WTC11 (cell line): ENCODE measurements around the gene CFAP251. TPM values are rescaled to one million over a fixed set of nuclear protein-coding genes. Genes with fewer than 3 reads are reported as not detected.

Experiments
- ATAC-seq: fragments of 200-7000 bp; cut with Tn5 transposase; 2 replicates; pipeline ENCODE4 v1.10.0; 2021; ENCODE audit warnings: mild to moderate bottlenecking, moderate library complexity
- CTCF ChIA-PET: fragments of 300-600 bp; sonication (Branson Sonifier 250); formaldehyde crosslinking; loops from one replicate; lab custom pipeline; 2021; ENCODE audit warnings: antibody characterized with exemption; lab: Charles Lee
- POLR2A ChIA-PET: fragments of 350-600 bp; sonication (Branson Sonifier 250); formaldehyde crosslinking; loops from one replicate; lab custom pipeline; 2021; ENCODE audit warnings: antibody characterized with exemption; lab: Charles Lee
- DNase-seq: peaks from one replicate; pipeline ENCODE4 v3.0.0; 2021; ENCODE audit warnings: low spot score
- H3K27ac Mint-ChIP-seq: 2 replicates; pipeline ENCODE4 v1.8.0; 2021; ENCODE audit warnings: mixed read lengths
- H3K27me3 Mint-ChIP-seq: 2 replicates; pipeline ENCODE4 v1.8.0; 2021; ENCODE audit warnings: low read depth, mild to moderate bottlenecking, moderate library complexity, mixed read lengths
- H3K36me3 Mint-ChIP-seq: 2 replicates; pipeline ENCODE4 v1.8.0; 2021; ENCODE audit warnings: mixed read lengths
- H3K4me1 Mint-ChIP-seq: 2 replicates; pipeline ENCODE4 v1.8.0; 2022; ENCODE audit warnings: mixed read lengths
- H3K4me3 Mint-ChIP-seq: 2 replicates; pipeline ENCODE4 v1.8.0; 2021; ENCODE audit warnings: mild to moderate bottlenecking, moderate library complexity, mixed read lengths
- H3K9me3 Mint-ChIP-seq: 2 replicates; pipeline ENCODE4 v1.8.0; 2021; ENCODE audit warnings: mixed read lengths
- CBFB ChIP-seq: sonication (generic); formaldehyde crosslinking; IDR thresholded peaks from 2 replicates; pipeline ENCODE4 v1.8.1; 2022; ENCODE audit warnings: mild to moderate bottlenecking, low read depth, missing genetic modification reagents
- CREB1 ChIP-seq: sonication (generic); formaldehyde crosslinking; IDR thresholded peaks from 2 replicates; pipeline ENCODE4 v1.8.0; 2023; ENCODE audit warnings: mild to moderate bottlenecking, missing genetic modification reagents
- CREM ChIP-seq: sonication (generic); formaldehyde crosslinking; IDR thresholded peaks from 2 replicates; pipeline ENCODE4 v1.8.1; 2022; ENCODE audit warnings: mild to moderate bottlenecking, missing genetic modification reagents, moderate library complexity
- CTCF ChIP-seq: fragments of 200-600 bp; IDR thresholded peaks from 2 replicates; pipeline ENCODE4 v1.8.0; 2022; ENCODE audit warnings: antibody characterized with exemption
- E2F1 ChIP-seq: sonication (generic); formaldehyde crosslinking; IDR thresholded peaks from 2 replicates; pipeline ENCODE4 v1.8.0; 2022; ENCODE audit warnings: mild to moderate bottlenecking, missing genetic modification reagents
- ETV6 ChIP-seq: sonication (generic); formaldehyde crosslinking; IDR thresholded peaks from 2 replicates; pipeline ENCODE4 v1.8.1; 2022; ENCODE audit warnings: mild to moderate bottlenecking, missing genetic modification reagents
- FOXK1 ChIP-seq: sonication (generic); formaldehyde crosslinking; IDR thresholded peaks from 2 replicates; pipeline ENCODE4 v1.8.0; 2022; ENCODE audit warnings: mild to moderate bottlenecking, moderate library complexity, missing genetic modification reagents
- HMGA2 ChIP-seq: fragments of 250-450 bp; sonication (Bioruptor Pico); IDR thresholded peaks from 2 replicates; pipeline ENCODE4 v1.4.0; 2021; ENCODE audit warnings: mild to moderate bottlenecking, moderate library complexity
- JAZF1 ChIP-seq: fragments of 250-450 bp; sonication (Bioruptor Pico); IDR thresholded peaks from 2 replicates; pipeline ENCODE4 v1.9.0; 2021; ENCODE audit warnings: moderate library complexity, mild to moderate bottlenecking, inconsistent platforms
- NR1H2 ChIP-seq: sonication (generic); formaldehyde crosslinking; IDR thresholded peaks from 2 replicates; pipeline ENCODE4 v1.9.0; 2021; ENCODE audit warnings: mild to moderate bottlenecking, moderate library complexity, missing genetic modification reagents
- NR3C1 ChIP-seq: sonication (generic); formaldehyde crosslinking; conservative IDR thresholded peaks from 2 replicates; pipeline ENCODE4 v1.8.1; 2023; ENCODE audit warnings: low read depth, mild to moderate bottlenecking, missing genetic modification reagents
- PRDM15 ChIP-seq: sonication (generic); formaldehyde crosslinking; IDR thresholded peaks from 2 replicates; pipeline ENCODE4 v1.8.0; 2022; ENCODE audit warnings: missing genetic modification reagents
- TEAD4 ChIP-seq: sonication (generic); formaldehyde crosslinking; IDR thresholded peaks from 2 replicates; pipeline ENCODE4 v1.8.0; 2022; ENCODE audit warnings: mild to moderate bottlenecking, missing genetic modification reagents
- ZMAT4 ChIP-seq: fragments of 250-450 bp; sonication (Bioruptor Pico); IDR thresholded peaks from 2 replicates; pipeline ENCODE4 v1.9.0; 2021; ENCODE audit warnings: mild to moderate bottlenecking
- ZNF532 ChIP-seq: fragments of 250-450 bp; sonication (Bioruptor Pico); IDR thresholded peaks from 2 replicates; pipeline ENCODE4 v1.9.0; 2021; ENCODE audit warnings: mild to moderate bottlenecking, borderline replicate concordance
- ZNF671 ChIP-seq: fragments of 250-450 bp; sonication (Bioruptor Pico); IDR thresholded peaks from 2 replicates; pipeline ENCODE4 v1.8.0; 2021; ENCODE audit warnings: mild to moderate bottlenecking
- ZSCAN18 ChIP-seq: fragments of 250-450 bp; sonication (Bioruptor Pico); IDR thresholded peaks from 2 replicates; pipeline ENCODE4 v2.1.2; 2022; ENCODE audit warnings: mild to moderate bottlenecking, moderate library complexity
- total RNA-seq: library from RNA; stranded (reverse); gene quantifications from 3 replicates; pipeline ENCODE4 v1.2.3, GENCODE V29; 2021

CFAP251 gene
- total RNA-seq, 1 experiment from 2014 or later, result 3.1 TPM

- TF ChIP-seq NR1H2 (CRISPR knock-in tag), result no peak
- no peak for TF ChIP-seq CREB1
- no peak for TF ChIP-seq TEAD4 (CRISPR knock-in tag)
- TF ChIP-seq CBFB (CRISPR knock-in tag), result no peak
- no peak for TF ChIP-seq PRDM15 (CRISPR knock-in tag)
- no peak for TF ChIP-seq JAZF1 (CRISPR knock-in tag)
- TF ChIP-seq CTCF, result no peak
- TF ChIP-seq ZSCAN18 (CRISPR knock-in tag), result no peak
- no peak for TF ChIP-seq CREM (CRISPR knock-in tag)
- no peak for TF ChIP-seq ZMAT4 (CRISPR knock-in tag)
- TF ChIP-seq ETV6 (CRISPR knock-in tag), result no peak
- no peak for TF ChIP-seq NR3C1 (CRISPR knock-in tag)
- no peak for TF ChIP-seq ZNF671 (CRISPR knock-in tag)
- TF ChIP-seq ZNF532, result no peak
- no peak for TF ChIP-seq FOXK1
- TF ChIP-seq HMGA2, result no peak
- TF ChIP-seq E2F1 (CRISPR knock-in tag), result no peak
- CTCF ChIA-PET, result interaction anchor here (0.6 to 4.3 kb wide), 9 partner anchors 24 to 103 kb away, joined by 3 to 40 read pairs (median 4); partner anchors contain the start of genes CFAP251 and RHOF
Observed at GRCh38 chr12:121892673-121893561, 25.5 kb upstream of the CFAP251 start.

More at GRCh38 chr12:121892673-121893561, 25.5 kb upstream of the CFAP251 start:
- no peak for ATAC-seq
- Mint-ChIP-seq H3K9me3 (peaks cover 5% of the 10 kb centered on the region; the same call in 1 of the 2 replicates), H3K36me3 (peaks cover 11% of the 10 kb centered on the region), H3K4me3 (no peak overlapping the region), H3K4me1 (peaks cover 24% of the 10 kb centered on the region), H3K27ac (no peak overlapping the region), H3K27me3 (peaks cover 18% of the 10 kb centered on the region)
- DNase-seq, result no peak
- POLR2A ChIA-PET, result no interaction called here
